GM18520 (cell line): ENCODE results near the gene SMAP2.
"Not testable (repeated sequence)": the region's sequence is repeated elsewhere in the genome, so short reads cannot be mapped to it uniquely, and the experiment has no call there.

ENCODE experiments used
- ATAC-seq: cut with Tn5 transposase; IDR thresholded peaks from one replicate; pipeline ENCODE4 v1.9.1; 2021; ENCODE audit not compliant: unreplicated experiment

SMAP2 gene

DNA sequence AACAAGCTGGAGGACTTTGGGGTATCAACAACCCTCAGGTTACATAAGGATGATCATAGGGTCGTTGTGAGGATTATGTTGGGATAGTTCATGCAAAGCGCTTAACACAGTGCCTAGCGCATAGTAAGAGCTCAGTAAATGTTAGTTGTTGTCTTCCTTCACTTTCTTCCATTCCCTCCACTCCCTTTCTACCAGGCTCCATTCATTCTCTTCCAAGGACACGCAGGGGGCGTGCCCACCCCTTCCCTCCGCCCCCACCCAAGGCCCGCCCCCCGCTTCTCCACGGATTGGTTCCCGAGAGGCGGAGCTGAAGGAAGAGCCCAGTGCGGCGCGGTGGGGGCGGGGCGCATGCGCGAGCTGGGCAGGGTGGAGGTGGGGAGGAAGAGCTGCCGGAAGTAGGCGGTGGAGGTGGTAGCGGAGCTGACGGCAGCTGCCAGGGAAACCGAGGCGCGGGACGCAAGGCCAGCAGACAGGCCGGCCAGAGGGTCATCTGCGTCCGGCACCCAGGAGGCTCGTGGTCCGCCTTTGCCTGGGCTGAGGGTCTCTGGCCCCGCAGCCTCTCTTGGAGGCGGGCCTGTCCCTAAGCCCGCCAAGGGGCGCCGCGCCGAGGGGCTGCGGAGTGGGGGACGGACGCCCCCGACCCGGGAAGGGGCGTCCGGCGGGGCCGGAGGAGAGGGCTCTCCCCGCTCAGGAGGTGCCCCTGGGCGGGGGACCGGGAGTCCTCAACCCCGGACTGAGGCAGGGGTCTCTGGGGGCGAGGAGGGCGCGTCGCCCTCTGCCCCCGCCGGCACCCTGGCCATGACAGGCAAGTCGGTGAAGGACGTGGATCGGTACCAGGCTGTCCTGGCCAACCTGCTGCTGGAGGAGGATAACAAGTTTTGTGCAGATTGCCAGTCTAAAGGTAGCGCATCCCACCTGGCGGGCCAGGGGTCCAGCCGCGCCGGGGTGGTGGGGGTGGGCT is at the start of gene SMAP2:
Gene SMAP2 (plus strand): TSS at position 405 of the 961 bp plus-strand sequence. CDS start 394 bp downstream, at position 799.
- ATAC-seq, result peak; percentile 86

DNA sequence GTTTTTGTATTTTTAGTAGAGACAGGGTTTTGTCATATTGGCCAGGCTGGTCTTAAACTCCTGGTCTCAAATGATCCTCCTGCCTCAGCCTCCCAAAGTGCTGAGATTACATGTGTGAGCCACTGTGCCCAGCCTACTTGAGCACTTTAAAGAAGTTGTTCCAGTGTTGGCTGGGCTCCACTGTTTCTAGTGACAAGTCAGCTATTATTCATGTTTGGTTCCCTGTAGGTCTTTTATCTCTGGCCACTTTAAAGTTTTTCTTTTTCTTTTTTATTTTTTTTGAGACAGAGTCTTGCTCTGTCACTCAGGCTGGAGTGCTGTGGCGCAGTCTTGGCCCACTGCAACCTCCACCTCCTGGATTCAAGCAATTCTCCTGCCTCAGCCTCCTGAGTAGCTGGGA is 42.1 kb upstream of the SMAP2 start:
- not testable (repeated sequence) for ATAC-seq

DNA sequence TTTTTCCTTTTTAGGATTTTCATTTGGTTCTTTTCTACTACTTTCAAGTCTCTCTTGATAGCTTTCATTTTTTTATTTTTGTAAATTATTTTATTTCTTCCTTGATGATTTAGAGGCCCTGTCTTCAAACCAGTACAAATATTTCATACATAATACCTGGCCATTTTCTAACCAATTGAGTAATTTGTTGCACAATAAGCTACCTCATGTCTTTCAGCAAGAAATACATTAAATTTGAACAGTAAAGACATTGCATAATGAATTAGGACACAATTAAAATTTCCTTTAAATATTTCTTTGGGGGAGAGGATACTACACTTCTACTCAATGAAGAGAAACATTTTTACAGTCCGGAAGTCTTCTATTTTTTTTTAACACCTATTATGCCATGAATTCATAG is 40.8 kb upstream of the SMAP2 start:
- no peak for ATAC-seq

DNA sequence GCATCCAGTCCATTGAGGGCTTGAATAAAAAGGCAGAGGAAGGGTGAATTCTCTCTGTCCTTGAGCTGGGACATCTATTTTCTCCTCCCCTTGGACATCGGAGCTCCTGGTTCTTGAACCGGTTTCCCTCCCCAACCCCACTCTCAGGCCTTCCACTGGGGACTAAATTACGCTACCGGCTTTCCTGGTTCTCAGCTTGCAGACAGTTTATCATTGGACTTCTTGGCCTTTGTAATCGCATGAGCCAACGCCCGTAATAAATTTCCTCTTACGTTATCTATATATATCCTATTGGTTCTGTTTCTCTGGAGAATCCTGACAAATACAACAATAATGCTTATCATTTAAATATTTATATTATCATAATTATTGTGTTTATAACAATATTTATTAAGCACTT is 36.1 kb upstream of the SMAP2 start:
- ATAC-seq, result no peak

DNA sequence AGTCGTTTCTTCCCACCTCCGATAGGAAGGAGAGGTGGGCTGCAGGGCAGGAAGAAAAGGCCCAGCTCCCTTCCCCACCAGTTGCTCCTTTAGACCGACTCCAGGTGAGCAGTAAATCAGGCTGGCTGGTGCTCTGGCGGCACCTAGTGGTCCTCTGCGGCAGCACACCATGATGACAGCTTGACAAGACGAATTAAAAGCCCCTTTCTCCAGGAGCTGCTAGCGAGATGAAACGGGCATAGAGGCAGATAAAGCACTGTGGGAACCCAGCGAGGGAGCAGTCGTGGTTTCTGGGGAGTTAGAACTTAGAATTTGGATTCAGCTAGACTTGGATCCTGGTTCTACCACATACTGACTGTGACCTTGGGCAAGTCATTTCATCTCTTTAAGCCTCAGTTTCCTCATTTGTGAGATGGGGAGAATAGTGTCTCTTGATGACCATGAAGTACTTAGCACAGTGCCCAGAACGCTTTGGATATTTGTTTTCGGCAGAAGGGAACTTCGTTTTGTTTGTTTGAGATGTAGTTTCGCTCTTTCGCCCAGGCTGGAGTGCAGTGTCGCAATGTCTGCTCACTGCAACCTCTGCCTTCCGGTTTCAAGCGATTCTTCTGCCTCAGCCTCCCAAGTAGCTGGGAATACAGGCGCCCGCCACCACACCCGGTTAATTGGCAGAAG is 34.6 kb upstream of the SMAP2 start:
- no peak for ATAC-seq

DNA sequence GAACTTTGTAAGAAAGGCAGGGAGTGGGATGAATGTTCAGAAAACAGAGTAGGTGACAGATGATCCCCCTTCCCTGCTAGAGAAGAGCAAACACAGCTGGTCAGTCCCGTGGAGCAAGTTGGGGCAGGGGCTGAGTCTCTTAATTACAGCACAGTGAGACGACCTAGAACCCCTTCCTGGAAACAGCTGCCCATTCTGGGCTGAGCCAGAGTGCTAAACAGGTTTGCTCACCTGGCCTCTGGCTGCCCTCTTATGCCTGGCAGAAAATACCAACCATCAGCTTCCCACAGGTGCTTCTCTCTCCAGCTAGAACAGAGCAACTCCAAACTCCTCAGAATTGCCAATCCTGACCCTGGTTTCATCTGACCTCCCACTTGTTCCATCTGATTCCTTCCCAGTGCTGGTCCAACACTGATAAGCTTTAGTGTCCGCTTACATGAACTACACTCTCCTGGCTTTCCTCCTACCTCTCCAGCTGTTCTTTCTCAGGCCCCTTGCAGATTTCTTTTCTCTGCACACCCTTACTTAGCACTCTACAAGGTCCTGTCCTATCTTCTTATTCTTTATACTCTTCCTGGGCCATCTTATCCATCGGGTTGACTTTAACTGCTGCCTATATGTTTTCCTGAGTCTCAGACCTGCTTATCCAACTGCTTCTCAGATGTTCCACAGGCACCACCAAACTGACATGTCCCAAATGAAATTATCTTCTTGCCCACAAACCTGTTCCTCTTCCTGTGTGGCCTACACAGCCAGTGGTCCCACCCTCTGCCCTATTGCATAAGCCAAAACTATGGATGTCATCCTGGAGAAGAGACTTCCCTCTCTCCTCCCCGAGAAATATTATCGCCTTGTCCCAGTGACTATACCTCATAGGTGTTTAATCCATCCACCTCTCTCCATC is 33.9 kb upstream of the SMAP2 start:
- ATAC-seq, result no peak

DNA sequence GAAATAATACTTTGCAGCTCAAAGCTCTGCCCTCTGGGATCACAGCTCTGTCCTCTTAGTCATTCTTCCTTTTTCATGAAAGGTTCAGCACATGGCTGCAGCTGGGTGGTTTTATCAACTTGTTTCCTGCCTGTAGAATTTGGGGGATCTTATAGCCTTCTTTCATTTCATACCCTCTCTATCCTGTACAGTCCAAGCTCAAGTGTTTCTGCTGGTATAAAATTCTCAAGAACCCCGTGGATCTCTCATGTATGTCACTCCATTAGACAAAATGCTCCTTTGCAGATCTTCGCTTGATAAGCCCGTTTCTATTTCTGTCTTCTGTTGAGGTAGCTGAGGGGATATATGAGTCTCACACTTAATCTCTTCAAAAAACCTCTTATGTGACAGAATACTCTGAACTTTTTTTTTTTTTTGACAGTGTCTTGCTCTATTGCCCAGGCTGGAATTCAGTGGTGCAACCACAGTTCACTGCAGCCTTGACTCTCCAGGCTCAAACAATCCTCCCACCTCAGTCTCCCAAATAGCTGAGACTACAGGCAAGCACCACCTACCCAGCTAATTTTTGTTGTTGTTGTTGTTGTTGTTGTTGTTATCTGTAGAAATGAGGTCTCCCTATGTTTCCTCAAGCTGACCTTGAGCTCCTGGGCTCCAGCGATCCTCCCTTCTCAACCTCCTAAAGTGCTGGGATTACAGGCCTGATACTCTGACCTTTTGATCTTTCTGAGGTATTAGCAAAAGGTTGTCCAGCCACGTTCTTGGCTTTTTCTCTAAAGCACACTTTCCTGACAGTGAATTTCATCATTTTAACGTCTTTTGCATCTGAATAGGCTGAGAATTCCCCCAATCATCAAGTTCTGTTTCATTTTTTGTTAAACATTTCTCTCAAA is 31.8 kb upstream of the SMAP2 start:
- ATAC-seq, result no peak

DNA sequence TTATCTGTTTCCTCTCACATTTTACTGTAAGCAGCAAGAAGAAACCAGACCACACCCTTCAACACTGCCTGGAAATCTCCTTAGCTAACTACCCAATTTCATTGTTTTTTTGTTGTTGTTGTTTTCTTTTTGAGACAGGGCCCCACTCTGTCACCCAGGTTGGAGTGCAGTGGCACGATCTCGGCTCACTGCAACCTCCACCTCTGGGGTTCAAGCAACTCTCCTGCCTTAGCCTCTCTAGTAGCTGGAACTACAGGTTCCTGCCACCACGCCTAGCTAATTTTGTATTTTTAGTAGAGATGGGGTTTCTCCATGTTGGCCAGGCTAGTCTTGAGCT is 31.2 kb upstream of the SMAP2 start:
- ATAC-seq, result not testable (repeated sequence)

DNA sequence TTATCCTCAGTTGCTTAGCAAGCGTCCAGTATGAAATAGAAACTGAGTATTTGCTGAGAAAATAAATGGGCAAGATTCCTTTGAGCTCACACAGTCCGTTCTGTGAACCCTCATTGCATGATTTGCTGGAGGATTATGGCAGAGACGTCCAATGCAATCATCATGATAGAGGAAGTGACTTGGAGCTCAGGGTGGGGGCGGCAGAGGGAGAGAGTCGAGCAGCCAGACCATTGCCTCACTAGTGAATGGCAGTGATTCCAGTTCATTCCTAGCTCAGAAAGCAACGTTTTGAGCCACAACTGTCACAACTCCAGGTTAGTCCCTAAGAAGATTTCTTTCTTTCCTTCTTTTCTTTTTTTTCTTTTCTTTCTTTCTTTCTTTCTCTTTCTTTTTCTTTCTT is 28.9 kb upstream of the SMAP2 start:
- no peak for ATAC-seq

DNA sequence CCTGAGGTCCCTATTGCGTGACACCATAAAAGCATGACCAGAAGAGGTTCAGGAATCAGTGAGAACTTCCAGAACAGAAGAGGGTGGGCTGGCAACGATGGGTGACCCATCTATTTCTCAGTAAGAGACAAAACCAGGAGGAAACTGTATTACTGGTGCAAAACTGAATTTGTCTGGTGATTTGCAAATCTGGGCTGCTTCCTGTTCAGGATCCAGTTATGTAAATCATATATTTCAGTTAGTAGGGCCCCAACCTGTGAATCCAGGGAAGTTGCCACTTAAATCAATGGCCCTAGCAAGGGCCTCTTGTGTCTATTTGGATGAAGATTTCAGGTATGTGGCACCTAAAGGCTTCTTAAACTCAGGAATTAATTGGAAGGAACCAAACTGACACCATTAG is 23.1 kb upstream of the SMAP2 start:
- ATAC-seq, result no peak

DNA sequence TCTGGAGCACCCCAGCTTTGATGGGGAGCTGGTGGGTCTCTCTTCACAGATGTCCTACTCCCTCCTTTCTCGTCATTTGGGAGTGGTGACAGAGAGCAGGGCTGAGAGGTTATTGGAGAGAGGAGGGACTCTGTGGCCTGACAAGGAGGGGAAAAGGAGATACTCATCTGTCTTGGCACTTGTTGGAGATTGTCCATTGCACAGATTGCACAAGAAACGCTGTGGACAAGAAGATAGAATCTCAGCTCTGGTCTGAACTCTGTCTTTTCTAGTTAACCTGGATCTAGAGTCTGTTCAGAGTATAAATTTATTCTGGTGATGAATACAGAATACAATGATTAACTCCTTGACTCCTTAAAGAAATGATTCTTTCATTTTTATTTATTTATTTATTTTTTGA is 22.4 kb upstream of the SMAP2 start:
- ATAC-seq, result no peak

DNA sequence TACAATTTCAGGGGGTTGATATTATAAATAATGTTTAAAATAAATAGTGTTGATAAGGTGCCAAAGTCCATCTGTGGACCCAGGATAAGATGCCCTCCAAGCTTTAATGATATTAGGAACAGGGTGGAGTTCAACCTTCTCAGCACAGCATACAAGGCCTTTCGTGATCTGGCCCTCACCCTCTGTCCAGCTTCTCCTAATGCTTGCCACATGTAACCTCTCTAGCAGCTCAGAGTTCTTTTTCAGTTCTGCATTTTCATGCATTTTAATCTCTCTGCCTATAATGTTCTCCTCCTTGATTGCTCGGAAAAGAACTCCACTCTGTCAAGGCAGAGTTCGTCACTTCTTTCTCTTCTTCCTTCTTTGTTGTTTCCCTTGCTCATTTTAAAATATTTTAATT is 21.4 kb upstream of the SMAP2 start:
- ATAC-seq, result no peak

DNA sequence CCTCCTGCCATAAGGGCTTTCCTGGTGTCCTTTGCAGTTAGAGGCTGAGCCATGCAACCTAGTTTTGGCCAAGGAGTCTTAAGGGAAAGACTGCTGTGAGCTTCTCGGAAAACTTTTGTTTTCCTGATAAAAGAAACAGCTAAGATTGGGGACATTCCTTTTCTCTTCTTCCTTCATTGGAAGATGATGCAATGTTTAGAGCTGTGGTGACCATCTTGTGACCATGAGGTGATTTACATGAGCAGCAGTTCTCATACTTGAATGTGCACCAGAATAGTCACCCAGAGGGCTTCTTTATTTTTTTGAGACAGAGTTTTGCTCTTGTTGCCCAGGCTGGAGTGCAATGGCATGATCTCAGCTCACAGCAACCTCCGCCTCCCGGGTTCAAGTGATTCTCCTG is 20.4 kb upstream of the SMAP2 start:
- no peak for ATAC-seq

DNA sequence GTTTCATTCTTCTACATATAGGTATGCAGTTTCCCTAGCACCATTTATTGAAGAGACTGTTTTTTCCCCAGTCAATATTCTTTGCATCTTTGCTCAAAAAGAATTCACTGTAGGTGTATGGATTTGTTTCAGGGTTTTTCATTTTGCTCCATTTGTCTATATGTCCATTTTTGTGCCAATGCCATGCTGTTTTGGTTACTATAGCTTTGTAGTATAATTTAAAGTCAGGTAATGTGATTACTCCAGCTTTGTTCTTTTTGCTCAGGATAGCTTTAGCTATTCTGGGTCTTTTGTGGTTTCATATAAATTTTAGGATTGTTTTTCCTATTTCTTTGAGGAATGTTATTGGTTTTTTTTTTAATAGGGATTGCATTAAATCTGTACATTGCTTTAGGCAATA is 15.9 kb upstream of the SMAP2 start:
- ATAC-seq, result no peak

DNA sequence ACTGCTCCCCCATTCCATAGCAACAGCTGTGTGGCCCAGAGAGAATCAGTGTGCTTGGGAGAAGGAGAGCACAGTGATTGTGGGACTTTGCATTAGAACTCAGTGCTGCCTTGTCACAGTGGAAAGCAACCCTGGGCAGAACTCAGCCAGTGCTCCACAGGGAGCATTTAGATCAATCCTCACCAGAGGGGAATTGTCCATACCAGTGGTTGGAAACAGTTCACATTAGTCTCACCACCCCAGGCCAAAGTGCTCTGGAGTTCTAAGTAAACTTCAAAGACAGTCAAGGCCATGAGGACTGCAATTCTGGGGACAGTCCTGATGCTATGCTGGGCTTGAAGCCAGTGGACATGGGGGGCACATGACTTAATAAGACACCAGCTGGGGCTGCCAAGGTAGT is 12.9 kb upstream of the SMAP2 start:
- no peak for ATAC-seq

DNA sequence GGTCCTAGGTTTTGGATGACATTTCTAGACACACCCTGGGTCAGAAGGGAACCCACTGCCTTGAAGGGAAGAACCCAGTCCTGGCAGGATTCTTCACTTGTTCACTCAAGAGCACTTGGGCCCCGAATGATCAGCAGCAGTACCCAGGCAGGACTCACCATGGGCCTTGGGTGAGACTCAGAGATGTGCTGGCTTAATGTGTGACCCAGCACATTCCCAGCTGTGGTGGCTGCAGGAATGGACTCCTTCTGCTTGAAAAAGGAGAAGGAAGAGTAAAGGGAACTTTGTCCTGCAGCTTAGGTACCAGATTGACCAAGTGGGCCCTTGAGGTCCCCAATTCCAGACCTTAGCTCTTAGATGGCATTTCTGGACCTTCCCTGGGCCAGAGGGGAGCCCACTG is 12.3 kb upstream of the SMAP2 start:
- ATAC-seq, result no peak

DNA sequence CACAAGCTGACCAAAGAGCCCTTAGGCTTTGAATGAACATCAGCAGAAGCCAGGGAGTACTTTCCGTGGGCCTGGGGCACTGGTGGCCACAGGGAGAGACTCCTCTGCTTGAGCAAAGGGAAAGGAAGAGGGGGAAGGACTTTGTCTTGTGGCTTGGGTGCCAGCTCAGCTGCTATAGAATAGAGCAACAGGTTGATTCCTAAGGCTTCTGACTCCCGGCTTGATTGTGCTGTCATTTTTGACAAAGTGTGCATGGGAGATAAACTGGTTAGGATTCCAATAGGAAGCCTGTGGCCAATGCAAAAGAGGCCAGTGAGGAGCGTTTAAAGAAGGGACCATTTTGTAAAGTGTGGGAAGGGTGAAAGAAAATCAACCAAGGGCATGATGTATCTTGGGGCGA is 11.9 kb upstream of the SMAP2 start:
- ATAC-seq, result no peak

DNA sequence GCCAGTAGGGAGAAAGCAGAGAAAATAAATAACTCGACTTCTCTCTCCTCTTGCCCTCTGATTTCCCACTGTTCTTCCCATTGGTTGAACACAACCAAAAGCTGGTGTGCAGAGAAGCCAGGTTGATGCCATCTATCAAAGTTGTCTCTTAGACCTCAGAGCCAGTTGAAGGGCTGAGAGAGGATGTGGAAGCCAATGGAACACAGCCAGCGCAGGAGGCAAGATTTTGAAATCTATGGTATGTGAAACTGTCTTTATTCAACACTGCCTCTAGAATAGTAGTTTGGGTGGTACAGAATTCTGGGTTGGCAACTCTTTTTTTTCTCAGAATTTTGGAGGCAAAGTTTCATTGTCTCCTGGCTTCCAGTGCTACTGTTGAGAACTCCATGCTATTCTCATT is 11.3 kb upstream of the SMAP2 start:
- no peak for ATAC-seq

DNA sequence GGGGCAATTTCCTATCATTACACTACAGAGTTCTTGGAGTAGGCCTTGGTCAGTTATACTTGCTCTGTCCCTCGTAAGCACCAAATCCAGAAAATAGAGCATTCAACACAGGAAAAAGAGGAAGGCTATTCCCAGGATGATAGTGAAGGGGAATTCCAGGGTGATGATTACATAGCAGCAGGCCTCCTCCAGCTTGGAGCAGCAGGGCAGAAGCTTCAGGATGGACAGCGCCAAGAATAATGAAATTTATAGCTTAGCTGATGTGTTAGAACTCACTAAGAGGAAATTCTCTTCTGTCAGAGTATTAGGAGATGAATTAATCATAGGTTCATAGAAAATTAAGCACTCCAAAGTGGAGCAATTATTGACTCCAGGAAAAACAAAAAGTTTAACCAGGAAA is 10.8 kb upstream of the SMAP2 start:
- ATAC-seq, result no peak

DNA sequence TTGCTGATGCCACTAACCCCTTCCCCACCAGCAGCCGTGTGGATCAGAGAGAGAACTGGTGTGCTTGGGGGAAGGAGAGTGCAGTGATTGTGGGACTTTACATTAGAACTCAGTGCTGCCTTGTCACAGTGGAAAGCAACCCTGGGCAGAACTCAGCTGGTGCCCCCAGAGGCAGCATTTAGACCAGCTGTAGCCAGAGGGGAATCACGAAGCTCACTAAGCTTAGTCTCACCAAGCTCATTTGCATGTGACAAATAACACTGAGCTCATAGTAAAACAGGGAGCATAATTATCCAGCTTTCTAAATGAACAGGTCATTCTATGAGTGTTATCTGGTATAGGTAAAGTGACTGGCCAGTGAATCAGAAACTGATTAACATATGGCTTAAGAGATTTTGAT is 9.8 kb upstream of the SMAP2 start:
- peak; percentile 97 for ATAC-seq
